Subcutaneous preadipocyte (primary cell): ENCODE data around the gene CNIH4. TPM values are rescaled to one million over a fixed set of nuclear protein-coding genes. Genes with fewer than 3 reads are reported as not detected.

Experiments
- small RNA-seq: library from RNA; depleted of rRNA; stranded (forward); fragments of <200 nt; gene quantifications from one replicate; pipeline ENCODE3, GENCODE V24; 2012
- total RNA-seq: library from RNA; depleted of rRNA; stranded (reverse); fragments of >200 nt; gene quantifications from 2 replicates; pipeline ENCODE4 v1.2.3, GENCODE V29; 2012

The CNIH4 gene
- 43.0 and 74.6 TPM in 2 replicates for total RNA-seq

DNA sequence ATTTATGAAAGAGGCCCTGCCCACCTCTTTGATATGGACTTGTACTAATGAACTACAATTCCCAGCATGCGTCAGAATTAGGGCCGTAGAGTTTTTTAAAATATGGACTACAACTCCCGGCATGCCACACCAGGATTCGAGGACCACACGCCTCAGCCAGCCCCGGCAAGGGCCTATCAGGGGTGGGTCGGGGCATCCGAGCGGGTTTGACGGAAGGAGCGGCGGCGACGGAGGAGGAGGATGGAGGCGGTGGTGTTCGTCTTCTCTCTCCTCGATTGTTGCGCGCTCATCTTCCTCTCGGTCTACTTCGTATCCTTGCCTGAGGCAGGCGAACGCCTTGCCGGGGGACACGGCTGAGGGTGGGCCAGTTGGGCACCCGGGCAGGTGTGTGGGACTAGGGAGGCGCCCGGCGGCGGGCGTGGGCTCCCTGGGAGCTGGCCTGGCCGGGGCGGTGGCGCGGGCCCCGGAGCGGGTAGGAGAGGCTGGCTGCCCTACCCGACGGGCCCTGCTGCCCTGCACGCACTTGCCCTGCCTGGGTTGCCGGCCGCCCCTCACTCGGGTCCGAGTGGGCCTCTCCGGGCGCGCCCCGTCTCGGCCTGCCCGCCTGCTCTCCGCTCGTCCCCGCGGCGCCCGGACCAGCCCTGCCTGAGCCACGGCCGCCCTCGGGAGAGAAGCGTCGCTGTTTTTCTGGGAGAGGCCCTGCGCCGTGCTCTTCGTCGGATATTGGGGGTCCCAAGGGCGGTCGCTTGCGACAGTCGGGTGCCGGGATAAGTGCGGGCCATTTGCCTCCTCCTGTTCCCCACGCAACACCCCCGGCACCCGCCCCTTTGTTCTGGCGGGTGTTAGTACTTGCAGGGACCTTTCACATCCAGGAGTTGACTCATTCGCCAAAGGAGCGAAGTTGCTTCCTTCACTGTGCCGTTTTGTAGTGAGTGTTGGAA is at the start of gene CNIH4:
Gene CNIH4, plus strand, starts transcription at position 195 of the 941 bp plus-strand sequence. Its CDS starts 46 bp downstream, at position 241.

GRCh38 chr1:224329842-224330753 is 26.6 kb upstream of the CNIH4 start, which contains the start of gene NVL:
NVL (minus strand) TSS chr1:224330172; CDS start chr1:224330127, 45 bp downstream.

Small RNA genes lying within 50 kb of the gene (small RNA-seq; reads per million reads assigned to genes)
- 9.5 reads per million, percentile 95 among the genes with 10 or more reads in this experiment for gene MIR4742

Other genes with a start within 250 kb of the CNIH4 start
- 24.6 and 33.4 TPM in 2 replicates for gene FBXO28, start 242.8 kb upstream of the CNIH4 start, total RNA-seq
- gene DEGS1, start 173.6 kb upstream of the CNIH4 start, total RNA-seq = 59.4 and 69.8 TPM in 2 replicates
- gene NVL, start 26.7 kb upstream of the CNIH4 start, total RNA-seq = 21.7 and 25.6 TPM in 2 replicates
- 53.3 and 53.4 TPM in 2 replicates for gene WDR26, start 77.9 kb downstream of the CNIH4 start, total RNA-seq